HL-60/S4 (cell line): ENCODE results near the gene TNRC18.
"Not testable (repeated sequence)": the region's sequence is repeated elsewhere in the genome, so short reads cannot be mapped to it uniquely, and the experiment has no call there.

Experiments used
- in situ Hi-C: fragments of 300-500 bp; cut with MboI; formaldehyde crosslinking; loops from 2 replicates; pipeline ENCODE4 v1.14.3; 2022; ENCODE audit warnings: low sequenced_read_pairs

The TNRC18 gene

DNA sequence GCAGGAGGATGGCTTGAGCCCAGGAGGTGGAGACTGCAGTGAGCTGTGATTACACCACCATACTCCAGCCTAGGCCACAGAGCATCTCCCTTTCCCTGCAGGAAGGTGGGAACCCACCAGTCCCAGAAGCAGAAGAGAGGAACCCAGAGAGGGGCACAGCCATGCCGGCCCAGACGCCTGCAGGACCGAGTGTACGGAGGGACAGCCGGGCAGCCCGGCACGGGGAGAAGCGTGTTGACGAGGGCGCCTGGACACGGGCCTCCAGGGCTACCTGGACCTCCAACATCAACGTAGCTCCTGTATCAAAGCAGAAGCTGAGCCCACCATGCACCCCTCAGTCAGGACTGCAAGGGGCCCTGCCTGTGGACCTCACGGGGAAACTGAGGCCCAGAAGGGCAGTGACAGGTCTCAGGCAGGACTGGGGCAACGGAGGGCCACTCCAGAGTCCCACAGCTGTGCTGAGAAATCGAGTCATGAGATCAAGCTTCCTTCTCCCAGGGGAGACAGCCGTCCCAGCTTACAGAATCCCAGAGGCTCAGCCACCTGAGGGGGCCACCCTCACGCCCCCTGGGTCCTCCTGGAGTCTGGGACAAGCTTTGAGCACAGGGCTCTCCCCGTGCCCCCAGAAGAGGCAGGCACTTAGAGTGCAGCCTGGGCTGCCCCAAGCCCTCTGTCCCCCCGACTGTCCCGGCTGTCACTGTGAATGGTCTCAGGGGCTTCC, 43.1 kb downstream of the TNRC18 start:
- in situ Hi-C loops: no loop called here

DNA sequence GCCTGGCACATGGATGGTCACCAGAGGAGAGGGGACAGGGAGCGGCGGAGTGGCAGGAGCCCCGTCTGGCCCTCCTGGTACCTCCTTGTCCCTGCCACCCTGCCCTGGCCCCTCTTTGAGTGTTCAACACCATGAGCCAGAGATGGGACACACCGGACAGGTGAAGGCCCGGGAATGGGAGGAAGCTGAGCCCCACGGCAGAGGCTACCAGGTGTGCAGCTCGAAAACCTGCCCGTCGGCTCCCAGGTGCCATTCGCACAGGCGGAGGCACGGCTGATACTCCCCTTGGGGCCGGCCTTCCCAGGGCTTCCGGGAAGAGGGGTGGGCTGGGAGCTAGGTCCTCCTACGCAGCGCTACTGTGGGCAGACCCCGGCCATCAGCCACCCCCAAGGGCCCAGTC, 44.1 kb downstream of the TNRC18 start:
- in situ Hi-C loops: no loop called here

DNA sequence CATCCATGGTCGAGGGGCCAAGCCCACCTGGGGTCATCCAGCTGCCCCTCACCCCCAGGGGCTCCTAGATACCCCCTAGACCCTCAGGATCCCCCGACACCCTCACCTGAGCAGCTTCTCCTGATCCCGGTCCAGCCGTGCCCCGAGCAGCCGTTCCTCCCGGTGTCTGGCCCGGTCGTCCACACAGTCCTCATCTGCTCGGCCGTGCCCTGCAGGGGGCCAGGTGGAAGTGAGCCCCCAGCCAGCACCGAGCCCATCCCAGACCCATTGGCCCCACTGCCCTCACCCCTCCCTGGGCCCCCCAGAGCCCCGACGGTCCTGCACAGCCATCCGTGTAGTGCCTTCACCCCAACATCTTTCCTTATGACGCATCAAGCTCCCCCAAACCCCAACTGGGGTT, 45.8 kb downstream of the TNRC18 start:
- in situ Hi-C loops: no loop called here

DNA sequence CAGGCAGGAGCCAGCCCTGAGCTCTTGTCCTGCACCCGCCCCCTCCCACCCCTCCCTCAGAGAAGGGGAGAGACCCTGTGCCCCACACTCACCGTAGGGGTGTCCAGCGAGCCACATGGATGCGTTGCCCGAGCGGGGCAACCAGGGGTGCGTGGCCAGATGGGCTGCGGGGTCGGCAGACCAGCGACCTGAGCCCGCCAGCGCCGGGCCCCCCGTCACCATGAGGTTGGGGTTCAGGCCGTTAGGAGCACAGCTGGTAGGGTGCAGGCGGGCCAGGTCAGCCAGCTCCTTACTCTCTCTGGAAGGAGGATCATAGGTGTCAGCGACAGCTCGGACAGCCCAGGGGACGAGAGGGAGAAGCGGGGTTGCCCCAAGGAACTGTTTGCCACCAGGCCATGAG, 46.4 kb downstream of the TNRC18 start:
- in situ Hi-C loops: no loop called here

DNA sequence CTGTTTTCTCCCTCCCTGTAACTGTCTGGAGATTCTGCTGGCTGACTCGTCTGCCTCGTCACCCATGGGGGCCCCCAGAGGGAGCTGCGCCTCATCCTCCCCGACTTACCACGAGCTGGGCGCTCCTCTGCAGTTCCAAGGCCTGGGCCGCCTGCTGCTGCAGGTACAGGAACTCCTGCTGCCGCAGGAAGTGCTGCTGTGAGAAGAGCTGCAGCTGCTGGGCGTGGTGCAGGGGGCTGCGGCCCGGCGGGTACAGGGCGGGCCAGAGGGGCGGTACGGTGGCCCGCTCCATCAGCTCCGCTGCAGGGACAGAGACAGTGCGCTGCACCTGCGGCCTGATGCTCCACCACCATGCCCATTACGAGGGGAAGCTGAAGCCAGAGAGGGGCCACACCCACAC, 47.7 kb downstream of the TNRC18 start:
- in situ Hi-C loops: no loop called here

DNA sequence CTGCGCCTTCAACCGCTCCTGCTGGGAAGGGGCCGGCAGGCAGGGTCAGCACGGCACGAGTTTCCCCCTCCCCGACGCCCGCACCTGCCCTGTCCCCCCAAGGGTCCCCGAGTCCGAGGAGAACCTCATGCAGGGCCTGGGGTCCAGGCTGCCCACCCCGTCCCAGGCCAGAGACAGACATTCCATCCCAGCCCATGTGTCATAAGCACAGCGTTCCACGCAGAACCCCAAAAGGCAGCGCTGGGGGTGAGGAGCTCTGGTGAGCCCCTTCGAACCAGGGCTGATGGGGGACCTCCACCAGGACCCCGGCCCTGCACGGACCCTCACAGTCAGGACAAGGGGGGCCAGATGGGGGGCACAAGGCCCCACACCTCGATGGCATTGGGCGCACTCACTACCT, 49.2 kb downstream of the TNRC18 start:
- in situ Hi-C loops: no loop called here

DNA sequence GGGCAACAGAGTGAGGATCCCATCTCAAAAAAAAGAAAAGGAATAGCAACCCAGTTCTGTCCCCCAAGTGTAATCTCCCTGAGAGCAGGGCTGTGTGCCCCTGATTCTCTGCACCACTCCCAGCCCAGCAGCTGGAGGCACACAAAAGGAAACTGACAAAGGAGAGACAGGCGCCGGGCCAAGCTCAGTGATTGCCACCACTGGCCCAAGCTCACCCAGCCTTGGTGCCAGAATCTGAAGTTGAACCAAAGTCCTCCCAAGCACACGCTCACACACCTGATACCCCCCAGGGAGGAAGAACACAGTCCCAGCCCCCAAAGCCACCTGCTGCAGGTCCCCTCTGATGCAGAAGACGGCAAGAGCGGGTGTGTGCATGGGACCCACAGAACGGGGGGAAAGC, 50.3 kb downstream of the TNRC18 start:
- in situ Hi-C loops: no loop called here

DNA sequence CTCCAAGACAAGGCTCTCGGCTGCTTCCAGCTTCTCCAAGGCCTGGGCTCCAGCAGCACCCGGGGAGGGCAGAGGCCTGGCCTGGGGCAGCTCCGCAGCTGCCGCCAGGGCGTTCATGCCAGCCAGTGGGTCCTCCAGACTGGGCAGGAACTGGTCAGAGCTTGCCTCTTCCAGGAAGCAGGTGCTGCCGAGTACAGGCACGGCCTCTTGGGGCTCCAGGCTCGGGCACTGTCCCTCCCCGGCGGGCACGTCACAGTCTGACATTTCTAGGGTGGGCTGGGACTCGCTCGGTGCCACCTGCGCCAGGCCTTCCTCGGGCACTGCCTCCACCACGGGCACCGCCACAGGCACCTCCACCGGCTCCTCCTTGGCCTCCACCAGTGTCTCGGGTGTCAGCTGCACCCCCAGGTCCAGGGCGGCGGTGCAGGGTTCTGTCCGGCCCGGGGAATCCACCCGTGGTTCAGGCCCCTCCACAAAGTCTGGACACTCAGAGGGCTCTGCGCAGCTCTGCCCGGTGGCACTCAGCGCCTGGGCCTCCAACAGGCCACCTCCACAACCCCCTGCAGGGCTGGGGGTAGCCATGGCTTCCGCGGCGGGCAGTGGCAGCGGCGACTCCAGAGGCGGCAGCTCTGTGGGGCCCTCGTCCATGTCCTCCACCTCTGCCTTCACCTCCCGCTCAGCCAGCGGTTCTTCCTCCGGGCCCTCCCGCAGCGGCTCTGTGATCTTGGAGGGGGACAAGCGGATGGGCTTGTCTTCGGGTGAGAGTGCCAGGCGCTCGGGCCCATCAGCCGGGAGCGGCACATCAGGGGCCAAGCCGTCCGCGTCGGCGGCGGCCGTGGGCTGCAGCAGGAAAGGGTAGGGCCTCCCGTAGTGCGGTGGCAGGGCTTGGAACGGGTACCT, 52.9 kb downstream of the TNRC18 start:
- in situ Hi-C loops: no loop called here

DNA sequence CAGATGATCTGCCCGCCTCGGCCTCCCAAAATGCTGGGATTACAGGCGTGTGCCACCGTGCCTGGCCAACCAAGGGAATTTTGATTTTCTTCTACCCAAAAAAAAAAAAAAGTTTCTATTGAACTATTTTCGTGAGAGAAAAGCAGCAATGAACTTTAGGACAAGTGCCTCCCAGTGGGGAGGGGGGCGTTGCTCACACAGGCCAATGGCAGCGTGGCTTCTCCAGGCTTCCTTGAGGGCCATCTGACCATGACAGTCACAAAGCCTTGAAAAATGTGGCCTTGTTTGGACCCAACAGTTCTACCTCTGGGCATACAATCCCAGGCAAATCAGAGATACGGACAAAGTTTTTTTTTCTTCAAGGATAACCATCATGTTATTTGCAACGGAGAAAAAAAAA, 56.0 kb downstream of the TNRC18 start:
- in situ Hi-C loops: no loop called here

DNA sequence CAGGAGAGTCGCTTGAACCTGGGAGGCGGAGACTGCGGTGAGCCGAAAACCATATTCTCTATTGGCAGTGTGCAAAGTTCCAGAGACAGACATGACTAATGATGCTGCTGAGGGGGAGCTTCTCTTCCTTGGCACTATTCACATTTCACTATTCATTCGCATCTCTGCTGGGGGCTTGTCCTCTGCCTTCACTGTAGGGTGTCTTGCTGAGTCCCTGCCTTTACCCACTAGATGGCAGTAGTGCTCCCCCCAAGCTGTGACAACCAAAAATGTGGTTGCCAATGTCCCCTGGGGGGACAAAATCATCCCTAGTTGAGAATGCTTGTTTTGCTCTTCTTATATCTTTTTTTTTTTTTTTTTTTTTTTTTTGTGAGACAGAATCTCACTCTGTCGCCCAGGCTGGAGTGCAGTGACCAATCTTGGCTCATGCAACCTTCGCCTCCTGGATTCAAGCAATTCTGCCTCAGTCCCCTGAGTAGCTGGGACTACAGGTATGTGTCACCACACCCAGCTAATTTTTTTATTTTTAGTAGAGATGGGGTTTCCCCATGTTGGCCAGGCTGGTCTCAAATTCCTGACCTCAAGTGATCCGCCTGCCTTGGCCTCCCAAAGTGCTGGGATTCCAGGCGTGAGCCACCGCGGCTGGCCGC, 57.5 kb downstream of the TNRC18 start:
- in situ Hi-C loops: not testable (repeated sequence)

DNA sequence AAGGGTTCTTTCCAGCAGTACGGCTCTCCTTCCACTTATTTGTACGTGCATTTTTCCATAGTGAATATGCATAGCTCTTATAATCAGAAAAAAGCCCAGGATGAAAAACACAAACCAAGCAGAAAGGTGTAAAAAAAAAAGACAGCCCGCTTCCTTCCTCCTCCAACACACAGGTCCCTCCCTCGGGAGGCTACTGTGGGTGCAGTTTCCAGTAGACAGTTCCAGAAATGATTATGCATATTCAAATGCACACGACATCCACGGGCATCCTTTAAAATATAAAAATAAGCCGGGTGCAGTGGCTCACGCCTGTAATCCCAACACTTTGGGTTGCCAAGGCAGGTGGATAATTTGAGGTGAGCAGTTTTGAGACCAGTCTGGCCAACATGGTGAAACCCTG, 59.9 kb downstream of the TNRC18 start:
- in situ Hi-C loops: no loop called here

DNA sequence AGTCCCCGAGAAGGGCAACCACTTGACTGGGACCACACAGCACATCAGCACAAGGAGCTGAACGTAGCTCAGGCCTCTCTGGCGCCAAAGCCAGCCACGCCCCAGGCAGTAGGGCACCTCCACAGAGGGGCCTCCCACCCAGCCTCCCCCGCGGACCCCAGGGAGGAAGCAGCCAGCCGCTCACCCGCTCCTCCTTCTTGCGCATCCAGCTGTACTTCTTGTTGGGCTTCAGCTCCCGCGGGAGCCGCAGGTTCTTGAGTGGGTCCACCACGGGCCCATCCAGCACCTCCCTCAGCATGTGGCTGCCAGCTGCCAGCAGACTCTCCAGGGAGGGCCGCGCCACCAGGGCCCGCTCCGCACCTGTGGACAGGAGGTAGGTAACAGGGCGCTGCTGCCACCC, 61.2 kb downstream of the TNRC18 start:
- in situ Hi-C loops: no loop called here

DNA sequence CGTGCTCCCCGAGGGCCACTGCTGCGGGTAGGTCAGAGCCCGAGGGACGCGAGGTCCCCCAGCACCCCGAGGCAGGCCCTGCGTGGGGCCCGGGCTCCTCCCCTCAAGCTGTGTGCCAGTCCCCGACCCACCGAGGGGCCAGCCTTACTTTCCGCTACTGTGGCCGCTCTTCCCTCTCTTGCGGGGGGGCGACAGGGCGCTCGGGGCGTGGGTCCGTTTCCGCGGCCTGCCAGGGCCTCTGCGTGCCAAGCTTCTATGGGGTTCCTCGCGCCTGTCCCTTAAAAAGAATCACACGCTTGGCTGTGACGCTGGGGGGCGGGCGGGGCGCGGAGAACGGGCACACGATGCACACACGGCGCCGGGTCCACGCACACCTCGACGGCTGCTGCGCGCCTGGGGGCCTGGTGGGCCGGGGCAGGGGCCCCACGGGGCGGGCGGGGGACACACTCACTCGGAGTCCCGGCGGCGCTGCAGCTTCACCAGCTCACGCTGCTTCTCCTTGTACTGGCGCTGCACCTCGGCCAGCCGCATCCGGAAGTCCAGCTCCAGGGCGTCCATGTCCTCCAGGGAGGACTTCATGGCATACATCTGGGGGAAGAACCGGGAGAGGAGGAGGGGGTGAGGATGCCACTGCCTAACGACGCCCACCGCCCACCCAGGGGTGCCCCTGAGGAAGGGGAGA, 62.0 kb downstream of the TNRC18 start:
- in situ Hi-C loops: no loop called here

DNA sequence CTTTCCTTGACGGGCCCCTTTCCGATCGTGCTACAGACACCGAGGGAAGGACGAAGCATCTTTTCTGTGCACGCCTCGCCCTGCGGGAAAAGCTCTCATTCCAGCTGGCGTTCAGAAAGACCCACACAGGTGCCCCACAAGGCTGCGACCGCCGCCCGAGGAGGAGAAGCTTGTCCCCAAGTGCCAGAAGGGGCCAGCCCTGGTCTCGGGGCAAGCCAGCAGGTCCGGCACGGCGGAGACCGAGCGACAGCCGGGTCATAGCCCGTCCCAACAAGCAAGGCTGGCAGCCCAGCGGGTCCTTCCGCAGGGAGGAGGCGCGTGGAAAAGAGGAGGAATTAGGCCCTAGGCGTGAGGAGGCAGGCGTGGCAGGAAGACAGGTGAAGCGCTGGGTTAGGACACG, 62.7 kb downstream of the TNRC18 start:
- in situ Hi-C loops: no loop called here

DNA sequence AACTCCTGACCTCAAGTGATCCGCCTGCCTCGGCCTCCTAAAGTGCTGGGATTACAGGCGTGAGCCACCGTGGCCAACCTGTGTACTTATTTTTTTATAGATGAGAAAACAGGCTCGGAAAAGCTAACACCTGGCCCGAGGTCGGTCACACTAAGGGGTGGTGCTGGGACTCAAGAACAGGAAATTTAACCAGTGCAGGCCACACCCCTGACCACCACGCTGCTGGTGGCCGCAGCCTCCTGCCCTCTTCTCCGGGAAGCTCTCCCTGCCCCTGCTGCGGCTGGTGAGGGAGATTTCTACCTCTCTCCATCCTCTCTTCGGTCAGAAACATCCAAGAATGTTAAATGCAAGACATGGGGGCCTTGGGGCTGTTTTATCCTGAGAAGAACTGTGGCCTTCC, 63.2 kb downstream of the TNRC18 start:
- in situ Hi-C loops: no loop called here

DNA sequence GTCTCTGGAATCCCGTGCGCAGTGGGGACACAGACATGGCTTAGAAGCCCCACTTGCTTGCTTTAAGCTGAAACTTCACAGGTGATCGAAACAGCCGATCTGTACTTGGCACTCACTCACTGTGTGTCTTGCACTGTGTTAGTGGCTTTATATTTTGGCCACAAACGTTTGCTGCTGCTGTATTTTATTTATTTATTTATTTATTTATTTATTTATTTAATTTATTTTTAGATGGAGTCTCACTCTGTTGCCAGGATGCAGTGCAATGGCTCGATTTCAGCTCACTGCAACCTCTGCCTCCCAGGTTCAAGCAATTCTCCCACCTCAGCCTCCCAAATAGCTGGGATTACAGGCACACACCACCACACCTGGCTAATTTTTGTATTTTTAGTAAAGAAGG, 63.6 kb downstream of the TNRC18 start:
- in situ Hi-C loops: not testable (repeated sequence)

DNA sequence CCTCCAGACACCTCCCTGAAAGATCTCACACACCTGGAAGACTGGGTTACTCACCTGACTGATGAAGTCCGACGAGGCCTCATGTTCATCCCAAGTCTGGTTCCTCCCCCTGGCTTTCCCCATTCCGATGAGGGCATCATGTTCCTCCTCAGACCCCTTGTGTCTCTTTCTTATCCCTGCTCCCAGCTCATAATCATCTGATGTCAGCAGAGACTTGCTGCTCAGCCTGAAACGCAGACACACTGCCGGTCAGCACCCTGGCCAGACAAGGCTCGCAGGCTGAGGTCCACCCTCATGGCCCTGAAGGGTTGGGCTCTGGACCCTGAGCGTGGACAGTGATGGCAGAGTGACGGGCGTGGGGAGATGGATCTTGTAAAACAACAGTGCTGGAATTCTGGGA, 64.3 kb downstream of the TNRC18 start:
- in situ Hi-C loops: no loop called here

DNA sequence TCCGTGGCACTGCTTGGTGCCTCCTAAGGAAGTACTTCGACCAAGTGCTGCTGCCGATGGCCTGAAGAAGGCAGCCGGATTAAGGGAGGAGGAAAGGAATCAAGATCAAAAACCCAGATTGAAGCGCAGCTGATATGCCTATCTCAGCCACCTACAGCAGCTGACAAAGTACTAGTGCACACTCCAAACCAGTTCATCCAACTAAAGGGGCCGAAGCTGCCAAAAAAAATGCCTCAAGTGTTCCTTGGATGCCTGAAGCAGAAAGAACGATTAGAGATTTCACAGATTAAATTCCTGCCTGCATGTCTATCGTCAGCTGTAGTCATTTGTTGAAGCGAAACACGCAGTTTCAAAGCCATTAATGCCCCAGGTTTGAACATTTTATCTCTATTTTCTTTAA, 65.7 kb downstream of the TNRC18 start:
- in situ Hi-C loops: no loop called here

DNA sequence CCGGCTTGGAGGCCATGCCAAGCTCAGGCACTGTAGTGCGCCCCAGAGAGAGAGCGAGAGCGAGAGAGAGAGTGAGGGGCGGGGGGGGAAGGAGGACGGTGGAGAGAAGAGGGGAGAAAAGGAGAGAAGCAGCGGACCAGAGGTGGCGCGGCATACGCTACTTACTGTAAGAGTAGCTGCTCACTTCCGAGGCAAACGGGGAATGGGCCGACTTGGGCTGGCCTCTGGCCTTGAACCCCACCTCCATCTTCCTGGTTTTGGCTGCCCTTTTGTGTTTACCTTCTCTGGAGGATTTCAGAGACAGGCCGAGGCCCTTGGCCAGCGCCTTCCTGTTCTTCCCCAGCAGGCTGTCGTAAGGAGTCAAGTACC, 66.9 kb downstream of the TNRC18 start:
- in situ Hi-C loops: no loop called here

DNA sequence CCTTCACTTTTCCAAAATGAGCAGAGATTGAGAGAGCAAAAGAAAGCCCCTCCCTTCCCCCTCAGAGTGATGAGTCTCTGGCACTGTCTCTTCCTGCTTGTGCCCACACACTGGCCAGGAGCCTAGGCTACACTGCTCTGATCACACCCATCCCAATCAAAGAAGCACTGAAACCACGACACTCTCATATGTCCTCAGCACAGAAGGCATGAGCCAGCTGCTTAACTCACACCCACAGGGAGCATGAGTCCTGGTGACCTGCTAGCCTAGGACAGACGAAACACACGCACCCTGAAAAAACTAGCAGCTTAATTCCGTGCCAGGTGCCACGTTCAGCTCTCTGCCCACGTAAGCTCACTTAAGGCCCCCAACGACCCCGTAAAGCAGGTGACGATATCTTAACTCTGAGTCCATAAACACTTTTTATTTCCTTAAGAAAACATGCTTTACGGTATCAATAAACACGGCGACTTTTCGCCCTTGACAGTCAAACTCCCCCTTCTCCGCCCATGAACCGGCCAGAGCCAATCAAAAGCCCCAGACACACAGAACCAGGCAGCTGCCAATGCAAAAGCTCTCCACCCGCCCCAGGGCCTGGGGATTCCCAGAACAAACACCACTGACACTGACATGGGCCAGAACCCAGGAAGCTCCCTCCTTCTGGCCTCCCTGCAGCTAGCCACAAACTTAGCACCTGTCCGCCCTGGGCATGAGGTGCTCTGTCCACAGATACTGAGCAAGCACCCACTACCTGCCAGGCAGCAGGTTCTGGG, 69.0 kb downstream of the TNRC18 start:
- in situ Hi-C loops: no loop called here
